Right cardiac atrium (tissue), 5 donors: Measurements from ENCODE around the gene EHD3. TPM values are rescaled to one million over a fixed set of nuclear protein-coding genes. Genes with fewer than 3 reads are reported as not detected.
"Not testable (repeated sequence)": the region's sequence is repeated elsewhere in the genome, so short reads cannot be mapped to it uniquely, and the experiment has no call there.

Experiments used
- ATAC-seq, 2 donors: fragments of 200-7000 bp; cut with Tn5 transposase; one replicate each; pipeline versions ENCODE4 v1.8.0 to v1.9.1; 2020; ENCODE audit warnings: moderate library complexity in 2 of 2, mild to moderate bottlenecking in 1 of 2
- DNase-seq, 3 donors: peaks; one replicate each; pipeline ENCODE4 v3.0.0-alpha.2; 2020
- H3K27ac ChIP-seq: one replicate; pipeline ENCODE4 v1.5.1; 2013; ENCODE audit warnings: mild to moderate bottlenecking, low read length, control low read depth, moderate library complexity
- H3K27me3 ChIP-seq: one replicate; pipeline ENCODE4 v1.6.1; 2013; ENCODE audit not compliant: control insufficient read depth, insufficient read depth
- H3K4me1 ChIP-seq: one replicate; pipeline ENCODE4 v1.6.1; 2013; ENCODE audit warnings: low read length; ENCODE audit not compliant: control insufficient read depth, insufficient read depth
- H3K4me3 ChIP-seq: one replicate; pipeline ENCODE4 v1.5.1; 2013; ENCODE audit warnings: low read length, control low read depth
- H3K9me3 ChIP-seq: one replicate; pipeline ENCODE4 v1.6.1; 2013; ENCODE audit warnings: low read length; ENCODE audit not compliant: control insufficient read depth
- WGBS: extraction: QIAGEN DNeasy Blood & Tissue Kit; methylation state at CpG from one replicate; pipeline ENCODE4 v1.1.7; 2013; 5-methylcytosine and 5-hydroxymethylcytosine counted together
- intact Hi-C, 4 donors: fragments of 100-400 bp; cut with DNase I; formaldehyde crosslinking; loops; one replicate each; pipeline versions ENCODE4 v1.11.0 to v1.14.0; 2022 to 2023
- polyA plus RNA-seq: library from polyadenylated mRNA; stranded (reverse); fragments of 200-250 nt; gene quantifications from one replicate; pipeline ENCODE4 v1.2.3, GENCODE V29; 2013
- total RNA-seq, 4 donors: library from RNA; stranded (reverse); fragmentation: NEBNext Ultra II Directional; extraction: Animal tissue kit (Norgen Biotek cat#: 25700); gene quantifications; one replicate each; pipeline ENCODE4 v1.2.1, GENCODE V29; 2021
- donor health status: healthy with polysubstance abuse.
- donor health status: DM: no; HTN: yes; CAD: no.
- donor health status: DM: no; HTN: no; CAD: no.
- donor health status: DM: no; HTN: yes; CAD: no; lungs with severe emphysema.
- donor health status: DM: yes; HTN: yes; CAD: no.

EHD3 gene
- total and polyA plus RNA-seq, 5 donors, result 7.4 to 13.3 (median 10.4) TPM

GRCh38 chr2:31270822-31271231 is 36.9 kb downstream of the EHD3 start:
- DNase-seq (no peak), ATAC-seq (no peak)
- intact Hi-C loops, result no loop called here
- Histone ChIP-seq H3K4me3 (no peak overlapping the region), H3K27me3 (no peaks in the 10 kb centered on the region), H3K9me3 (no peaks in the 10 kb centered on the region), H3K4me1 (no peaks in the 10 kb centered on the region), H3K27ac (no peak overlapping the region)
- 38% methylated on average over 7 of the region's 7 CpGs for WGBS

DNA sequence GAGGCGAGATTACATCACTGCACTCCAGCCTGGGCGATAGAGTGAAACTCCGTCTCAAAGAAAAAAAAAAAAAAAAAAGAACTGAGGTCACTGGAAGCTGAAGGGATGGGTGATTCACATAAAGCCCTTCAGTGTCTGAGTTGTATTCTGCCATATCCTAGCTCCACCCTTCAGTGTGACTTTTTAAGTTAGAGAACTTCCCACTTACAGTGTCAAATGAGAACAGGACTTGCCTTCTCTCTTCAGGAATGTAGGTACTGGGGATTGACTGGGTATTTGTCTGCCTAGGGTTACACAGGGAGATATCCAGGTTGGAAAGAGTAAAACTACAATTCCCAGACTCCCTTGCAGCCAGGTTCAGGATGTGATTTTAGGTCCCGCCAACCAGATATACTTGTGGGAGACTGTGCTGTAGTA is 37.9 kb downstream of the EHD3 start:
- WGBS, result 76% methylated on average over 4 of the region's 4 CpGs
- Histone ChIP-seq H3K27me3 (no peaks in the 10 kb centered on the region), H3K9me3 (no peaks in the 10 kb centered on the region), H3K4me3 (no peak overlapping the region), H3K27ac (no peak overlapping the region), H3K4me1 (no peaks in the 10 kb centered on the region)
- ATAC-seq, result no peak
- intact Hi-C loops, result no loop called here
- no peak for DNase-seq

DNA sequence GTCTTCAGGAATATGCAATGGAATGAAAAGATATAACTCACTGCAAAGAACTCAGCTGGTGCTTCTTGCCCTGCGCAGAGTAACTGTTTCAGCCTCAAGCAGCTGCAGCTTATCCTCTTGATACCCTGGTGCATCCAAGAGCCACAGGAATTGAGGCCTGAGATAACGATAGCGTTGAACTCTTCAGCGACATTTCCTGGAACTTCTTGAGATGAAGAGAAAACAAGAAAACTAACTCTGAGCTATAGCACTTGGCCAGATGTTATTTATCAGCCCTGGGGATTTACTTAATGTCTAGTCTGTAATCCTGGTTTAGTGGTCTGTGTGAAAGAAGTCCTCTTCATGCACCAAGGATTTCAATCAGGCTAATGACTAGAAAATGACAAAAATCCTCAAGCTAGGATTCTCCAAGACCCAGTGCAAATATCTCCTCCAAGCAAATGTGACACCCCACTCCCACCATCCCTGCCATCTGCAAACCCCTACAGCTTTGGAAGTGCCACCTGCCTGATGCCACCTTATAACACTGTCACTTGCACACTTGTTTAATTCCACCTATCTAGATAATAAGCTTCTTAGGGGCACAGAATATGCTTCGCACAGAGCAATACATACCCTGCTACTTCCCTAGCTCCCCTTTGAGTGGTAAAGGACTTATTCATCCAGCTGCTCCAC is 40.6 kb downstream of the EHD3 start:
- H3K27ac ChIP-seq, result no peak overlapping the region
- DNase-seq (no peak), ATAC-seq (no peak)
- 49% methylated on average over 5 of the region's 5 CpGs for WGBS
- H3K4me1 ChIP-seq, result no peaks in the 10 kb centered on the region
- H3K9me3 ChIP-seq, result no peaks in the 10 kb centered on the region
- H3K4me3 ChIP-seq, result no peak overlapping the region
- H3K27me3 ChIP-seq, result no peaks in the 10 kb centered on the region
- intact Hi-C loops, result no loop called here

DNA sequence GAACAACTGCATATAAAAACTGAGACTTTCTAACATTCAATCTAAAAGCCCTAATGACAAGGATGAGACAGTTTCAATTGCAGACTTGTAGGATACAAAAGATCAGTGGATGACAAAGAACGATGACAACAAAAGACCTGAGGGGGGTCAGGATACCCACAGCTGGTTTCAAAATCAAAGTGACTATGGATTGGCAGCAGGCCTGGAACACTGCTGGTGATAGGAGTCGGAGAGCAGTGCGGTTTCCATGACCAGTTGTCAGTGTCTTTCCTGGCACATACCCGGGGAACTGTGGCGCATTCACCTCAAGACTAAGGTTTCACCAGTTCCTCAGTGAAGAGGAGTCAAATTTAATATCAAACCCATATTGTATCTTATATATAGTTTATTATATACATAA is 42.0 kb downstream of the EHD3 start:
- DNase-seq (peak in 2 of 3 donors; percentile 38 to 61), ATAC-seq (peak; percentile 80 to 84)
- Histone ChIP-seq H3K4me3 (no peak overlapping the region), H3K27me3 (no peaks in the 10 kb centered on the region), H3K9me3 (no peaks in the 10 kb centered on the region), H3K4me1 (no peaks in the 10 kb centered on the region), H3K27ac (no peak overlapping the region)
- intact Hi-C loops, result no loop called here
- 49% methylated on average over 5 of the region's 5 CpGs for WGBS

DNA sequence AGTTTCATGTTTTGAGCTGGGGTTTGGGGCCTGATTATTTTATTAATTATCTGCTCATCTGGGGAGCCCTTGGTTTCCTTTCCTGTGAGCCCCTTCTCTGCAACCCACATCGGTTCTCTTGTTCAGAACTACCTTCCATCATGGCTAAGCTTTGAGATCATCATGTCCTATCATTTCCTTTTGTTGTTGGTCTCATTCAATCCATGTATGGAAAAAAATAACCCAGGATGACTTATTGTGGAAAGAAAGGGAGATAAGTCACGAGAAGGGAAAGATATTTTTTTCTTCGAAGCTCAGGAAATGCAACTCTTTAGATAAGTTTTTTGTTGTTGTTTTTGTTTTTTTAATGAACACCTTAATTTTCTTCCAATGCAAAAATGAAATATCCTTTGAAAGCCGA is 43.7 kb downstream of the EHD3 start:
- H3K27me3 ChIP-seq, result no peaks in the 10 kb centered on the region
- no peak for DNase-seq
- WGBS, result 43% methylated on average over 4 of the region's 4 CpGs
- ATAC-seq, result no peak
- no peak overlapping the region for H3K4me3 ChIP-seq
- H3K4me1 ChIP-seq, result no peaks in the 10 kb centered on the region
- no peak overlapping the region for H3K27ac ChIP-seq
- H3K9me3 ChIP-seq, result no peaks in the 10 kb centered on the region
- intact Hi-C loops, result no loop called here

DNA sequence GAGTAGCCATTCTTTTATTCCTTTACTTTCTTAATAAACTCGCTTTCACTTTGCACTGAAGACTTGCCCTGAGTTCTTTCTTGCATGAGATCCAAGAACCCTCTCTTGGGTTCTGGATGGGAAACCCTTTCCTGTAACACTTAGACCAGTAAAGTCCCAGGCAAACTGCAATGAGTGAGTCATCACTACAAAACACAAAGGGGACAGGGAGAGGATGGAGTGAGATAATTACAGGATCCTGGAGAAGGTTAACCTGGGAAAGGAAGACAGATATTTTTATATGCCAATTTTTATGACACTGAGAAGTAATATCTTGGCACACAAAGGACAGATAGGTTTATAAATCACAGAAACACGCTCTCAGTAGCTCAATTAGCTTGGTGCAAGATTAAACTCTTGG is 48.7 kb downstream of the EHD3 start:
- Histone ChIP-seq H3K27ac (no peak overlapping the region), H3K4me1 (no peaks in the 10 kb centered on the region), H3K27me3 (no peaks in the 10 kb centered on the region), H3K9me3 (no peaks in the 10 kb centered on the region), H3K4me3 (no peak overlapping the region)
- intact Hi-C loops, result no loop called here
- no peak for ATAC-seq
- no peak for DNase-seq
- WGBS, result 76% methylated on average over 2 of the region's 2 CpGs

- H3K4me1 ChIP-seq, H3K27ac ChIP-seq, H3K4me3 ChIP-seq, H3K9me3 ChIP-seq, DNase-seq, ATAC-seq, intact Hi-C loops, H3K27me3 ChIP-seq: not testable (repeated sequence)
- WGBS, result 90% methylated on average over 7 of the region's 7 CpGs
Observed at GRCh38 chr2:31283193-31283919, 49.4 kb downstream of the EHD3 start.

DNA sequence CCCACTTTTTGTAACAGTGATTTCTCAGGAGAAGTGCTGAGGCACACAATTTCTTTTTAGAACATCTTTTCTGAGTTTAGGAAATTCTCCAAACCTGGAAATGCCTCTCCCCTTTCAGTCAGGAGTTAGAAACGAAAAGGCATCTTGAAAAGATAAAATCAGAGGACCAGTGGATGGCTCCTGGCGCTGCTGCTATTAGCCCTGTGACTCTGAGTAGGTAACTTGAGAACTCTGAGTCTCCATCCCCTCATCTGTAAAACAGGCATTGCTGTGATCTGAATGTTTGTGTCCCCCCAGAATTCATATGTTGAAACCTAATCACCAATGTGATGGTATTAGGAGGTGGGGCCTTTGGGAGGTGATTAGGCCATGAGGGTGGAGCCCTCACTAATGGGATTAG is 50.2 kb downstream of the EHD3 start:
- H3K4me1 ChIP-seq, result no peaks in the 10 kb centered on the region
- intact Hi-C loops, result no loop called here
- 87% methylated on average over 2 of the region's 2 CpGs for WGBS
- ATAC-seq (no peak), DNase-seq (no peak)
- H3K9me3 ChIP-seq, result no peaks in the 10 kb centered on the region
- no peaks in the 10 kb centered on the region for H3K27me3 ChIP-seq
- no peak overlapping the region for H3K27ac ChIP-seq
- no peak overlapping the region for H3K4me3 ChIP-seq

- Histone ChIP-seq H3K27ac (no peak overlapping the region), H3K9me3 (no peaks in the 10 kb centered on the region), H3K4me1 (no peaks in the 10 kb centered on the region), H3K27me3 (no peaks in the 10 kb centered on the region), H3K4me3 (no peak overlapping the region)
- 64% methylated on average over 4 of the region's 4 CpGs for WGBS
- ATAC-seq (peak; percentile 31 to 45), DNase-seq (no peak)
- intact Hi-C loops, result no loop called here
Observed at GRCh38 chr2:31286230-31286629, 52.3 kb downstream of the EHD3 start.

GRCh38 chr2:31286961-31287550 is 53.1 kb downstream of the EHD3 start:
- no peaks in the 10 kb centered on the region for H3K9me3 ChIP-seq
- DNase-seq (no peak), ATAC-seq (no peak)
- no peak overlapping the region for H3K27ac ChIP-seq
- intact Hi-C loops, result no loop called here
- H3K4me3 ChIP-seq, result no peak overlapping the region
- H3K27me3 ChIP-seq, result no peaks in the 10 kb centered on the region
- 78% methylated on average over 5 of the region's 5 CpGs for WGBS
- H3K4me1 ChIP-seq, result no peaks in the 10 kb centered on the region

DNA sequence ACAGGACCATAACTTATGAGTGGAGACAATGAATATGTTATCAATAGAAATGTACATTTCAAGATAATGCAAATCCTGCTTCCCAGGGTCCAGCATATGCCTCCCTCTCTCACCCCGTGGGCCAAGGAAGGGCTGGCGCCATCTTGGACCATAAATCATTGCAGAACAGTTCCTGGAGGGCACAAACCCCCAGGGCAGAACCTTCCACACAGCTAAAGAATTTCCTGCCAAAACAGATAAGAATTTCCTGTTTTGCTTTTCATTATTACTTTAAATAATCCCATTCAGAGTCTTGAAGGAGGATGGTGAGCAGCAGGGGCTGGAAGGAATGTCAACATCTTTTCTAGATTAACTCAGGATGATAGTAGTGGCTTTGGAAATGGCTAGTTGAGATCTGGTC is 53.7 kb downstream of the EHD3 start:
- DNase-seq (no peak), ATAC-seq (no peak)
- Histone ChIP-seq H3K9me3 (no peaks in the 10 kb centered on the region), H3K27me3 (no peaks in the 10 kb centered on the region), H3K27ac (no peak overlapping the region), H3K4me1 (no peaks in the 10 kb centered on the region), H3K4me3 (no peak overlapping the region)
- 54% methylated on average over 2 of the region's 2 CpGs for WGBS
- intact Hi-C loops, result no loop called here
